Cardiac muscle cell (in vitro differentiated cells and primary cell): ENCODE measurements around the gene LRRC32. TPM values are rescaled to one million over a fixed set of nuclear protein-coding genes. Genes with fewer than 3 reads are reported as not detected.

Source experiments
- DNase-seq, 2 donors: peaks; one replicate each; pipeline versions ENCODE4 v3.0.0 to v3.0.0-alpha.2; 2010 to 2017; ENCODE audit warnings: low read depth in 1 of 2, low spot score in 1 of 2
- H3K27ac ChIP-seq: fragments of 200-600 bp; sonication (generic); 2 replicates; pipeline ENCODE4 v1.5.1; 2016
- H3K27me3 ChIP-seq: fragments of 200-600 bp; sonication (generic); 2 replicates; pipeline ENCODE4 v1.6.0; 2016; ENCODE audit warnings: control low read depth
- H3K36me3 ChIP-seq: fragments of 200-600 bp; sonication (generic); 2 replicates; pipeline ENCODE4 v1.5.1; 2016; ENCODE audit warnings: control low read depth
- H3K4me1 ChIP-seq: fragments of 200-600 bp; sonication (generic); 2 replicates; pipeline ENCODE4 v1.8.1; 2017; ENCODE audit warnings: low read depth, mild to moderate bottlenecking, mixed run types
- H3K4me3 ChIP-seq: fragments of 200-600 bp; sonication (generic); 2 replicates; pipeline ENCODE4 v1.5.1; 2016; ENCODE audit warnings: mild to moderate bottlenecking
- H3K9me3 ChIP-seq: fragments of 200-600 bp; sonication (generic); 2 replicates; pipeline ENCODE4 v1.5.1; 2017; ENCODE audit warnings: low read depth, mild to moderate bottlenecking, control low read depth
- polyA plus RNA-seq: library from polyadenylated mRNA; unstranded; fragments of >200 nt; fragmentation: Nextera tagmentation; extraction: Ambion mirVana; gene quantifications from 2 replicates; pipeline ENCODE4 v1.2.1, GENCODE V29; 2016
- total RNA-seq: library from RNA; depleted of rRNA; stranded (reverse); fragments of >200 nt; gene quantifications from 2 replicates; pipeline ENCODE4 v1.2.3, GENCODE V29; 2016
- TF ChIP-seq, protein P1 (sequence below): IDR thresholded peaks from 2 replicates; pipeline ENCODE4 v1.5.1; 2012; ENCODE audit warnings: low read depth, mild to moderate bottlenecking, low read length

LRRC32 gene
- total and polyA plus RNA-seq, 2 experiments from 2014 or later: 6.3 to 21.8 TPM

DNA sequence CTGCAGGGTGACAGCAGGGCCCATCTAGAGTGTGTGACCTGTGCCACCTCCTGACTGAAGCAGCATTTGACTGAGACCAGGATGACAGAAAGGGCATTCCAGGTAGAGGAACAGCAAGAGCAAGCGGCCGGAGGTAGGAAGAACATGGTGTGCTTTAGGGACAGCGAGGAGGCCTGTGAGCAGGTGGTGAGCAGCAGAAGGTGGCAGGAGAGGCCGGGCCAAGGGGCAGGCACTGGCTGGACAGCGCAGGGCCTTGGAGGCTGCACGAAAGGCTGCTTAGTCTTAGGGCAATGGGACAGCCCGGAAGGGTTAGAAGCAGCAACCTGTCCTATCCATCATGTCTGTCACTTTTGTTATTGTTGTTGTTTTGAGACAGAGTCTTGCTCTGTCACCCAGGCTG lies 17.6 kb upstream of the LRRC32 start:
- DNase-seq: no peak
- Histone ChIP-seq H3K36me3 (no peaks in the 10 kb centered on the region), H3K27ac (no peak overlapping the region), H3K4me3 (no peak overlapping the region), H3K27me3 (no peaks in the 10 kb centered on the region), H3K9me3 (no peaks in the 10 kb centered on the region), H3K4me1 (peaks cover 5% of the 10 kb centered on the region)
- TF ChIP-seq, protein P1, sequence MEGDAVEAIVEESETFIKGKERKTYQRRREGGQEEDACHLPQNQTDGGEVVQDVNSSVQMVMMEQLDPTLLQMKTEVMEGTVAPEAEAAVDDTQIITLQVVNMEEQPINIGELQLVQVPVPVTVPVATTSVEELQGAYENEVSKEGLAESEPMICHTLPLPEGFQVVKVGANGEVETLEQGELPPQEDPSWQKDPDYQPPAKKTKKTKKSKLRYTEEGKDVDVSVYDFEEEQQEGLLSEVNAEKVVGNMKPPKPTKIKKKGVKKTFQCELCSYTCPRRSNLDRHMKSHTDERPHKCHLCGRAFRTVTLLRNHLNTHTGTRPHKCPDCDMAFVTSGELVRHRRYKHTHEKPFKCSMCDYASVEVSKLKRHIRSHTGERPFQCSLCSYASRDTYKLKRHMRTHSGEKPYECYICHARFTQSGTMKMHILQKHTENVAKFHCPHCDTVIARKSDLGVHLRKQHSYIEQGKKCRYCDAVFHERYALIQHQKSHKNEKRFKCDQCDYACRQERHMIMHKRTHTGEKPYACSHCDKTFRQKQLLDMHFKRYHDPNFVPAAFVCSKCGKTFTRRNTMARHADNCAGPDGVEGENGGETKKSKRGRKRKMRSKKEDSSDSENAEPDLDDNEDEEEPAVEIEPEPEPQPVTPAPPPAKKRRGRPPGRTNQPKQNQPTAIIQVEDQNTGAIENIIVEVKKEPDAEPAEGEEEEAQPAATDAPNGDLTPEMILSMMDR: no peak

DNA sequence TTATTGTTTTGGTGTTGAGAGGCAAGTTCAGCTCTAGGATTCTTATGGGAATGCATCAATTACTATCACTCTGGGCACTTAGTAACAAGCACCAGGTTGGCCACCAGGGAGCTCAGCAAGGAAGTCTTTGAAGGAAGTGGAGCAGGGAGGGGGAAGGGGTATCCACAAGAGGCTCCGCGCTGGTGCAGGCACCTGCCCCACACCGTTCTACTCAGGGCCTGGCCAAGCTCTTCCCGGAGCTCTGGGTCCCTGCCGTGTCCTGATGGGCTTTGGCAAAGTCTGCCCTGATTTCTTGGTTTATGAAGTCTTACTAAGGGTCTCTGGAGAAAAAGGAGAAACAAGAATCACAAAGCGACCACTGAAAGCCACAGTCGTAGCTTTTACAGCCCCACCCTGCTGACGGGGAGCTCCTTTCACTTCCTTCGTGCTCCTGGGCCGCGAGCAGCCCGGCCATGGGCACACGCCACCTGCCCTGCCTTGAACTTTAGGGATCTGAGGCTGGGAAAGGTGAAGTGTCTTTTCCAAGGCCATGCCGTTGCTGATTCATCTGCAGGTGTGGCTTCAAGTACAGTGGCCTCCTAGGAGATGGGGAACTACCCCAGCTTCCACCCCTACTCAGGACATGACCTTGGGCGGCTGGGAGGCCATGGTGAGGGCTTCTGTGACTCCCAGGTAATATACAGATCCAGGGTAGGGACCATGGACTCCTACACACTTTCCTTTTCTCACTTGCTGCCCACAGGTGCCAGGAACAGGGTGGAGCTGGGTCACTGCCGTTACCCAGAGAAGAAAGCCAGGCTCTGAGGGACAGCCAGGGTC lies 15.9 kb upstream of the LRRC32 start:
- H3K27ac ChIP-seq: no peak overlapping the region
- H3K36me3 ChIP-seq: no peaks in the 10 kb centered on the region
- TF ChIP-seq, protein P1: no peak
- no peak for DNase-seq
- H3K4me3 ChIP-seq: no peak overlapping the region
- H3K27me3 ChIP-seq: no peaks in the 10 kb centered on the region
- peaks cover 5% of the 10 kb centered on the region for H3K4me1 ChIP-seq
- H3K9me3 ChIP-seq: no peaks in the 10 kb centered on the region

DNA sequence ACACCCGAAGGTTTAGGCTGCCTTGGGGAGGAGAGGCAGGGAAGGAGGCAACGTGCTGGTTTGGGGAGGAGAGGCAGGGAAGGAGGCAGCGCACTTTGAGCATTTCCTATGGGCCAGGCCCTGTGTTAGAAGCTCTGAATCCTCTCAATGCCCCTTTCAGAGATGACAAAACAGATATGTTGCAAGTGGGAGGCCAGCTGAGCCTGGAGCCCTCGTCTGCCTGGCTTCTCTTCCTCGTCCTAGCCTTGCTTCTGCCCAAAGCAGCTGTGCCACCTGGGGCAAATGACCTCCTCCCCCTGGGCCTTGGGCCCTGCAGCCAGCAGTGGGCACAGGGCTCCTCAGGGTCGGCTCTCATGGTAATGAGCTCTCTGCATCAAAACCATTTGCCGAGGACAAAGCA lies 15.3 kb upstream of the LRRC32 start:
- Histone ChIP-seq H3K4me3 (no peak overlapping the region), H3K27ac (no peak overlapping the region), H3K9me3 (no peaks in the 10 kb centered on the region), H3K4me1 (peaks cover 5% of the 10 kb centered on the region), H3K27me3 (no peaks in the 10 kb centered on the region), H3K36me3 (no peaks in the 10 kb centered on the region)
- TF ChIP-seq, protein P1: no peak
- no peak for DNase-seq

DNA sequence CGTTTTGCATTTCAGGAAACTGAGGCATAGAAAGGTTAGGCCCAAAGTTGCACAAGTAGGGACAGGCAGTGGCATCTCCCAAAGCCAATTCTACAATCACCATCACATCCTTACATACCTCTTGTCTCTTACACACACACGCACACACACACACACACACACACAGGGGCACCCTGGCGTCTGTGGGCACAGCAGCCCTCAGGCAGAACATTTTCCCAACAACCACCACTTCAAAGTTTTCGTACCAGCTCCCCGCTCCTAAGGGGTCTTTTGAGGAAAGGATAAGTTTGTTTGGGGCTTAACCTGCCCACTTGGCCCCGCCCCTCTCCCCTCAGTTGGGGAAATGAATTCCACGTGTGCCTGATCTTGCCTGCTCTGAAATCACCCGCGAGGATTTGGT lies 14.7 kb upstream of the LRRC32 start:
- H3K27me3 ChIP-seq: no peaks in the 10 kb centered on the region
- TF ChIP-seq, protein P1: no peak

DNA sequence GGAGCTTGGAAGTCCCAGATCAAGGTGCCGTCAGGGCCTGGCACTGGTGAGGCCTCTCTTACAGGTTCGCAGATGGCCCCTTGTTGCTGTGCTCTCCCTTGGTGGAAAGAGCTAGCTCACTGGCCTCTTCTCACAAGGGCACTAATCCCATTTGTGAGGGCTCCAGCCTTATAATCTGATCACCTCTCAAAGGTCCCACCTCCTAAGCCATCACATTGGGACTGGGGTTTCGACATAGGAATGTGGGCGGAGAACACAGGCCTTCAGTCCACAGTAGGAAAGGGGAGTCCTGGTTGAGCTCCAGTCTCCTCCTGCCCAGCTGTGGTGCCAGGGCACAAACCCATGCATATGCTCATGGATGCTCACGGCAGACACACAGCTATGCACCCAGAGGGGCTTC lies 14.0 kb upstream of the LRRC32 start:
- Histone ChIP-seq H3K9me3 (no peaks in the 10 kb centered on the region), H3K36me3 (no peaks in the 10 kb centered on the region)
- TF ChIP-seq, protein P1: no peak

More for the DNA sequence above, 14.7 kb upstream of the LRRC32 start:
- Histone ChIP-seq H3K27ac (no peak overlapping the region), H3K36me3 (no peaks in the 10 kb centered on the region), H3K4me3 (no peak overlapping the region), H3K4me1 (peaks cover 5% of the 10 kb centered on the region), H3K9me3 (no peaks in the 10 kb centered on the region)
- no peak for DNase-seq

More for the DNA sequence above, 14.0 kb upstream of the LRRC32 start:
- no peak for DNase-seq
- no peak overlapping the region for H3K4me3 ChIP-seq
- H3K27me3 ChIP-seq: no peaks in the 10 kb centered on the region
- peaks cover 5% of the 10 kb centered on the region for H3K4me1 ChIP-seq
- no peak overlapping the region for H3K27ac ChIP-seq
